Pancreas (tissue), 10 donors: Measurements from ENCODE around the gene LIMK1. TPM values are rescaled to one million over a fixed set of nuclear protein-coding genes. Genes with fewer than 3 reads are reported as not detected.
A peak's percentile ranks its signal among the peaks of the same experiment; 100 is the strongest.

Source experiments
- ATAC-seq, 4 donors: fragments of 200-7000 bp; cut with Tn5 transposase; one replicate each; pipeline versions ENCODE4 v1.8.0 to v1.9.1; 2020; ENCODE audit warnings: mild to moderate bottlenecking in 4 of 4, moderate library complexity in 4 of 4
- DNase-seq, 6 donors: peaks; one replicate each; pipeline ENCODE4 v3.0.0-alpha.2; 2020
- FAIRE-seq: peaks from 2 replicates; lab custom pipeline; 2012; peaks lifted over from hg19 to GRCh38; lab: Jason Lieb, UNC
- H3K27ac ChIP-seq, 4 donors: fragments of 200-600 bp; sonication (generic); 1 replicate in 3 of 4; 2 replicates in 1 of 4; pipeline versions ENCODE4 v1.5.0 to v1.8.0; 2020
- H3K27me3 ChIP-seq, 4 donors: fragments of 200-600 bp; one replicate each; pipeline ENCODE4 v1.8.0; 2021
- H3K36me3 ChIP-seq, 3 donors: fragments of 200-600 bp; sonication (generic) in 1 of 3; one replicate each; pipeline versions ENCODE4 v1.5.0 to v1.8.0; 2020 to 2021
- H3K4me1 ChIP-seq, 3 donors: fragments of 200-600 bp; one replicate each; pipeline ENCODE4 v1.8.0; 2021
- H3K4me3 ChIP-seq, 4 donors: fragments of 200-600 bp; sonication (generic) in 2 of 4; one replicate each; pipeline versions ENCODE4 v1.5.0 to v1.8.0; 2020 to 2021
- H3K9me3 ChIP-seq, 4 donors: fragments of 200-600 bp; one replicate each; pipeline ENCODE4 v1.8.0; 2021
- WGBS, 2 donors: extraction: QIAGEN DNeasy Blood & Tissue Kit; methylation state at CpG; one replicate each; pipeline ENCODE4 v1.1.7; 2013; 5-methylcytosine and 5-hydroxymethylcytosine counted together
- intact Hi-C, 3 donors: fragments of 100-400 bp; cut with DNase I; formaldehyde crosslinking; loops; one replicate each; pipeline versions ENCODE4 v1.11.1 to v1.14.2; 2022
- polyA plus RNA-seq, 2 donors: library from polyadenylated mRNA; stranded (reverse); fragments of 200-250 nt; gene quantifications; one replicate each; pipeline ENCODE4 v1.2.3, GENCODE V29; 2013
- total RNA-seq, 6 donors: library from RNA; stranded (reverse); fragmentation: NEBNext Ultra II Directional in 4 of 6; extraction: Animal tissue kit (Norgen Biotek cat#: 25700) in 4 of 6; gene quantifications; one replicate each; pipeline versions ENCODE4 v1.2.1 to v1.2.4, GENCODE V29; 2021 to 2023
- TF ChIP-seq, protein P1 (sequence below), 4 donors: fragments of 200-600 bp; sonication (generic) in 3 of 4; IDR thresholded peaks; one replicate each; pipeline versions ENCODE4 v1.5.0 to v1.8.0; 2021; ENCODE audit warnings: antibody characterized with exemption in 4 of 4
- donor health status: healthy with polysubstance abuse.
- donor health status: DM: no; HTN: no; CAD: no; lungs with moderate emphysema.
- donor health status: DM: no; HTN: no; CAD: no.
- donor health status: control.
- donor health status: control.
- donor health status: Bipolar disorder and iron deficiency.
- donor health status: DM: yes; HTN: yes; CAD: no.
- donor health status: DM: no; HTN: no; CAD: no.
- donor health status: DM: no; HTN: no; CAD: no.
- donor health status: DM: yes; HTN: yes; CAD: no.

Gene LIMK1
- total and polyA plus RNA-seq, 8 donors = 4.9 to 22.6 (median 8.5) TPM

DNA sequence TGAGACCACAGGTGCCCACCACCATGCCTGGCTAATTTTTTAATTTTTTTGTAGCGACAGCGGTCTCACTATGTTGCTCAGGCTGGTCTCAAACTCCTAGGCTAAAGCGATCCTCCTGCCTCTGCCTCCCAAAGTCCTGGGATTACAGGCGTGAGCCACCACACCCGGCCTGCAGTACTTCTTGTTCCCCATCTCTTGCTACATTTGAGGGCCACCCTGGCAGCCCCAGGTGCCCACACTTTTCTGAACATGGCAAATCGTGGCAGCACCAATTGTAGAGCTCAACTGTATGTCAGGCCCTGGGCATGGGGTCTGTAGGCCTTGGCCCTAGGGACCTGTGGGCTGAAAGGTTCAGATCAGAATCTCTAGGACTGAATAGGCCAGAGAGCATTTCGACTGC, 25.1 kb upstream of the LIMK1 start:
- no peaks in the 10 kb centered on the region for H3K9me3 ChIP-seq
- no peaks in the 10 kb centered on the region for H3K27me3 ChIP-seq
- ATAC-seq (no peak), DNase-seq (peak in 2 of 6 donors; percentile 33 to 39), FAIRE-seq (no peak)
- peaks cover 23 to 30% (median 25%) of the 10 kb centered on the region in 3 donors for H3K4me1 ChIP-seq
- H3K4me3 ChIP-seq = no peak overlapping the region
- TF ChIP-seq, protein P1, sequence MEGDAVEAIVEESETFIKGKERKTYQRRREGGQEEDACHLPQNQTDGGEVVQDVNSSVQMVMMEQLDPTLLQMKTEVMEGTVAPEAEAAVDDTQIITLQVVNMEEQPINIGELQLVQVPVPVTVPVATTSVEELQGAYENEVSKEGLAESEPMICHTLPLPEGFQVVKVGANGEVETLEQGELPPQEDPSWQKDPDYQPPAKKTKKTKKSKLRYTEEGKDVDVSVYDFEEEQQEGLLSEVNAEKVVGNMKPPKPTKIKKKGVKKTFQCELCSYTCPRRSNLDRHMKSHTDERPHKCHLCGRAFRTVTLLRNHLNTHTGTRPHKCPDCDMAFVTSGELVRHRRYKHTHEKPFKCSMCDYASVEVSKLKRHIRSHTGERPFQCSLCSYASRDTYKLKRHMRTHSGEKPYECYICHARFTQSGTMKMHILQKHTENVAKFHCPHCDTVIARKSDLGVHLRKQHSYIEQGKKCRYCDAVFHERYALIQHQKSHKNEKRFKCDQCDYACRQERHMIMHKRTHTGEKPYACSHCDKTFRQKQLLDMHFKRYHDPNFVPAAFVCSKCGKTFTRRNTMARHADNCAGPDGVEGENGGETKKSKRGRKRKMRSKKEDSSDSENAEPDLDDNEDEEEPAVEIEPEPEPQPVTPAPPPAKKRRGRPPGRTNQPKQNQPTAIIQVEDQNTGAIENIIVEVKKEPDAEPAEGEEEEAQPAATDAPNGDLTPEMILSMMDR (IDR thresholded peaks at IDR 0.05) = no peak
- WGBS, 2 donors = 88 to 89% methylated on average over 7 of the region's 7 CpGs
- no peak overlapping the region for H3K27ac ChIP-seq
- peaks cover 0 to 3% (median 0%) of the 10 kb centered on the region in 3 donors for H3K36me3 ChIP-seq
- intact Hi-C loops = no loop called here

DNA sequence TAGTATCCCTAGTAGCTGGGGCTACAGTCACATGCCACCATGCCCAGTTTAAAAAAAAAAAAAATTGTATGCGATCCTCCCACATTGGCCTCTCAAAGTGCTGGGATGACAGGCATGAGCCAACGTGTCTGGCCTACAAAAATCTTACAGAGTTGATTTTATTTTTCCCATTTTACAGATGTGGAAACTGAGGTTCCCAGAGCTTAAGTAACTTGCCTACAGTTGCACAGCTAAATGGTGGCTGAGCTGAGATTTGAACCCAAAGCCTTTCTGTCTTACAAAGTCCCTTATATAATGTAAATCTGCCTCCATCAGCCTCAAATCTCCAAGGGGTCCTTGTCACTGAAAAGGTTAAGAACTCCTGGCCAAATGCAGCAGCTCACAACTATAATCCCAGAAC, 24.6 kb upstream of the LIMK1 start:
- no peaks in the 10 kb centered on the region for H3K27me3 ChIP-seq
- H3K4me1 ChIP-seq = peaks cover 23 to 30% (median 25%) of the 10 kb centered on the region in 3 donors
- no peak overlapping the region for H3K4me3 ChIP-seq
- ATAC-seq (no peak), DNase-seq (peak in 1 of 6 donors; percentile 0), FAIRE-seq (no peak)
- 70 to 85% methylated on average over 2 of the region's 2 CpGs for WGBS, 2 donors
- peaks cover 0 to 5% (median 0%) of the 10 kb centered on the region in 3 donors for H3K36me3 ChIP-seq
- peak overlapping the region in 3 of 4 donors; percentile 51 to 98 (median 94) for H3K27ac ChIP-seq
- no peaks in the 10 kb centered on the region for H3K9me3 ChIP-seq
- TF ChIP-seq, protein P1 (IDR thresholded peaks at IDR 0.05) = no peak
- intact Hi-C loops = no loop called here

DNA sequence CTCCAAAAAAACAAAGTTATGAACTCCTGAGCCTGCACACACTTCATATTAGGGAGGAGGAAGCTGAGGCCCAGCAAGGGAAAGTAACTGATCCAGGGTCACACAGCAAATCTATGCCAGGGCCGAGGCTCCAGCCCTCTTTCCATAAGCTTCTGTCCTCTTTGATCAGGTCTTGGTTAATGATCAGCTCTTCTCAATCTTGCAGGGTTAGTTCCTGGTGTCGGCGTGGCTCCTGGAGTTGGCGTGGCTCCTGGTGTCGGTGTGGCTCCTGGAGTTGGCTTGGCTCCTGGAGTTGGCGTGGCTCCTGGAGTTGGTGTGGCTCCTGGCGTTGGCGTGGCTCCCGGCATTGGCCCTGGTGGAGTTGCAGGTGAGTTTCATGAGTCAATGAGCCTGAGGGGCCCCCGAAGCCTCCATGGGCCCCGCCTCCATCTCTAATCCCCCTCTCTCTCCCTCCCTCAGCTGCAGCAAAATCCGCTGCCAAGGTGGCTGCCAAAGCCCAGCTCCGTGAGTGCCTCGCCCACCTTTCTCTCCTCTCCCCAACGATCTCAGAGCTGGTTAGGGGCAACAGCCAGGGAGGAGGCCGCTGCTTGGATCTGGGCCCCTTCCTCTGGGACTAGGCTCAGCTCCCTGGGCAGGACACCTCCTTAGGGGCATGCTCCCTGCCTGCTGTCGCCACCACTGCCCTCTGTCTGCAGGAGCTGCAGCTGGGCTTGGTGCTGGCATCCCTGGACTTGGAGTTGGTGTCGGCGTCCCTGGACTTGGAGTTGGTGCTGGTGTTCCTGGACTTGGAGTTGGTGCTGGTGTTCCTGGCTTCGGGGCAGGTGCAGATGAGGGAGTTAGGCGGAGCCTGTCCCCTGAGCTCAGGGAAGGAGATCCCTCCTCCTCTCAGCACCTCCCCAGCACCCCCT, 23.7 kb upstream of the LIMK1 start:
- peak overlapping the region; percentile 94 to 98 (median 96) for H3K27ac ChIP-seq
- no peaks in the 10 kb centered on the region for H3K27me3 ChIP-seq
- FAIRE-seq = no peak
- TF ChIP-seq, protein P1 (IDR thresholded peaks at IDR 0.05) = no peak
- H3K36me3 ChIP-seq = peaks cover 0 to 5% (median 0%) of the 10 kb centered on the region in 3 donors
- H3K4me1 ChIP-seq = peaks cover 23 to 30% (median 25%) of the 10 kb centered on the region in 3 donors
- ATAC-seq = peak; percentile 73 to 82 (median 80)
- no peaks in the 10 kb centered on the region for H3K9me3 ChIP-seq
- DNase-seq = peak; percentile 92 to 99 (median 98)
- H3K4me3 ChIP-seq = no peak overlapping the region
- intact Hi-C loops = loop anchor here in 2 of 3 donors (10.0 kb wide), 2 partner anchors 115 to 125 kb away; partner anchors contain the start of gene EIF4H (in 1 of the 2)
- 16 to 19% methylated on average over 21 of the region's 21 CpGs for WGBS, 2 donors

DNA sequence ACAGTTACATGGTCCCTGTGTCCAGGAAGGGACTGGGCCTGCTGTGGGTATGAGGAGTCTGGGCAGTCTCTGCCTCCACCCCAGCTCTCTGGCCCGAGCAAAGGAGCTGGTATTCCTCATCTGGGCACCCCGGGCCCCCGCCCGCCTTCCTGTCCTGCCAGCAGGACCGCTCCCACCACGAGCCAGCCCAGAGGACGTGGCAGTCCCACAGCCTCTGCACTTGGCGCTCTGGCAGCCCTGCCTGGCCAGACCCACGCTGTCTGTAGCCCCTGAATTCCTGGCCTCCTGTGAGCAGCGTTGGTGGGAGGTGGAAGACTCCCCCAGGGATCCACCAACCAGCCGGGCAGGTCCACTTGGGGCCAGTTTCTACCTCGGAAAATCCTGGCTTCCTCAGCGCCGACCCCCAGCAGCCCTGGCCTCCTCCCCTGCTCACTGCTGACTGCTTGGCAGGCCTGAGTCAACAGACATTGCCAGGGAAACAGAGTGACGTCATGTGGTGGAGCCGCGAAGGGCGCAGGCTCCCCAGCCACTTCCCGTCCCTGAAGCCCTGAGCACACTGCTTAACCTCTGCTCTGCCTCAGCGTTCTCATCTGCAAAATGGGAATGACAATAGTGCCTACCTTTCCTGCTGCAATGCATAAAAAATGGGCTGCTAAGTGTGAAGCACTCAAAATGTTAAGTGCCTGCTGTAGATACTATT, 21.6 kb upstream of the LIMK1 start:
- peak overlapping the region; percentile 94 to 98 (median 96) for H3K27ac ChIP-seq
- ATAC-seq = peak; percentile 82 to 91 (median 84)
- no peaks in the 10 kb centered on the region for H3K9me3 ChIP-seq
- peak; percentile 83 to 94 (median 93) for DNase-seq
- H3K4me3 ChIP-seq = peak overlapping the region in 3 of 4 donors; percentile 6 to 37 (median 20)
- FAIRE-seq = no peak
- peaks cover 0 to 5% (median 0%) of the 10 kb centered on the region in 3 donors for H3K36me3 ChIP-seq
- H3K4me1 ChIP-seq = peaks cover 23 to 30% (median 25%) of the 10 kb centered on the region in 3 donors
- H3K27me3 ChIP-seq = no peaks in the 10 kb centered on the region
- intact Hi-C loops = loop anchor here in 2 of 3 donors (10.0 kb wide), 2 partner anchors 113 to 123 kb away; partner anchors contain the start of gene EIF4H (in 1 of the 2)
- TF ChIP-seq, protein P1 (IDR thresholded peaks at IDR 0.05) = no peak
- 4 to 6% methylated on average over 20 of the region's 20 CpGs for WGBS, 2 donors
